Measurements from ENCODE around the gene CEP128. TPM values are rescaled to one million over a fixed set of nuclear protein-coding genes. Genes with fewer than 3 reads are reported as not detected.

The CEP128 gene
- polyA plus RNA-seq, 1 donor (not counting 4 experiments of a cell fraction or from before 2014, with no cell fraction given), result 2.6 TPM

DNA sequence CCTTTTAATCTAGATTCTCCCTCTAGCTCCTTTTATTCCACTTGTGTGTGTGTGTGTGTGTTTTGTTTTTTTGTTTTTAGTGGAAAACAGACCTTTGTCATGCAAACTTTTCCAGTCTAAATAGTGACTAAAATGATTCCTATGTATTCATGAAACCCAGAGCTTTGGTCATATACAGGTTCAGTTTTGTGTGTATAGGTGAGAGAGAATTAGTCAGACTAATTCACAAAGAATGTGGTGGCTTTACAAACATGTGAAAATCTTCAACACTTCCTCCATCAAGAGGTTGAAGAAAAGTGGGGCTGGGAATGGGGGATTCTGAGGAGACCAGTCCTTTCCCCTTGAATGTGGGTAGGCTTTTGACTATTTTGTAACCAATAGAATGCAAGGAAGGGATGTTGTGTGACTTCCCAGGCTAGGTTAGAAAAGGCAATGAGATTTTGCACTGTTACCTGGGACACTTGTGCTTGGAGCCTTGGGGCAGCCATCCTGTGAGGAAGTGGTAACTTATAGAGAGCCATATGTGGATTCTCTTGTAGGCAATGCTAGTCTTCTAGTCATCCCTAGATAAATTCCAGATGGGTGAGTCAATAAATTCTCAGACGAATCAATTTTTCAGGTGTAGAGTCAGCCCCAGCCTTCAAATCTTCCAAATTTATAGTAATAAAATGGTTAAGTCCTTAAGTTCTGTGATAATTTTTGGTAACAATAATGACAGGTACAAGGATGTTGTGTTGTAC, 236.1 kb downstream of the CEP128 start:
- Histone ChIP-seq H3K9ac (ENCODE audit: control insufficient read depth, extremely low read depth, insufficient read depth, low read length) (no peak overlapping the region), H3K9me3 (ENCODE audit: control insufficient read depth, low read depth, low read length) (no peaks in the 10 kb centered on the region), H4K20me1 (ENCODE audit: control insufficient read depth, extremely low read depth, insufficient read depth, low read length) (no peaks in the 10 kb centered on the region), H2AFZ (ENCODE audit: control insufficient read depth, low read length) (peak overlapping the region; percentile 57), H3K9me1 (ENCODE audit: control insufficient read depth, extremely low read depth, insufficient read depth, low read length) (no peaks in the 10 kb centered on the region), H3K4me1 (ENCODE audit: control insufficient read depth, extremely low read depth, insufficient read depth, low read length) (peaks cover 16% of the 10 kb centered on the region), H3K27me3 (ENCODE audit: control insufficient read depth, extremely low read depth, insufficient read depth, low read length) (no peaks in the 10 kb centered on the region), H3K4me2 (ENCODE audit: control insufficient read depth, extremely low read depth, insufficient read depth, low read depth, low read length) (peak overlapping the region; percentile 52), H3K27ac (ENCODE audit: control insufficient read depth, insufficient read depth, low read length) (peak overlapping the region; percentile 55), H3K36me3 (ENCODE audit: control insufficient read depth in 2 of 2, extremely low read depth in 1 of 2, insufficient read depth in 2 of 2, low read length in 2 of 2) (no peaks in the 10 kb centered on the region), H3K4me3 (ENCODE audit: control insufficient read depth in 2 of 3, extremely low read depth in 1 of 3, insufficient read depth in 2 of 3, low read depth in 1 of 3, low read length in 3 of 3) (no peak overlapping the region), H3K79me2 (ENCODE audit: control insufficient read depth, insufficient read depth, low read length) (no peaks in the 10 kb centered on the region)
- DNase-seq (ENCODE audit: low read depth, low spot score), result peak; percentile 59
- dilution Hi-C loops (cut with MboI; ENCODE audit: extremely low pct_ligation_motif_present, low sequenced_read_pairs), result no loop called here
- peak; percentile 79 for FAIRE-seq
- TF ChIP-seq, protein P1, sequence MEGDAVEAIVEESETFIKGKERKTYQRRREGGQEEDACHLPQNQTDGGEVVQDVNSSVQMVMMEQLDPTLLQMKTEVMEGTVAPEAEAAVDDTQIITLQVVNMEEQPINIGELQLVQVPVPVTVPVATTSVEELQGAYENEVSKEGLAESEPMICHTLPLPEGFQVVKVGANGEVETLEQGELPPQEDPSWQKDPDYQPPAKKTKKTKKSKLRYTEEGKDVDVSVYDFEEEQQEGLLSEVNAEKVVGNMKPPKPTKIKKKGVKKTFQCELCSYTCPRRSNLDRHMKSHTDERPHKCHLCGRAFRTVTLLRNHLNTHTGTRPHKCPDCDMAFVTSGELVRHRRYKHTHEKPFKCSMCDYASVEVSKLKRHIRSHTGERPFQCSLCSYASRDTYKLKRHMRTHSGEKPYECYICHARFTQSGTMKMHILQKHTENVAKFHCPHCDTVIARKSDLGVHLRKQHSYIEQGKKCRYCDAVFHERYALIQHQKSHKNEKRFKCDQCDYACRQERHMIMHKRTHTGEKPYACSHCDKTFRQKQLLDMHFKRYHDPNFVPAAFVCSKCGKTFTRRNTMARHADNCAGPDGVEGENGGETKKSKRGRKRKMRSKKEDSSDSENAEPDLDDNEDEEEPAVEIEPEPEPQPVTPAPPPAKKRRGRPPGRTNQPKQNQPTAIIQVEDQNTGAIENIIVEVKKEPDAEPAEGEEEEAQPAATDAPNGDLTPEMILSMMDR (optimal IDR thresholded peaks at IDR 0.05 in 1 of 3, IDR thresholded peaks at IDR 0.05 in 1 of 3, conservative IDR thresholded peaks at IDR 0.05 in 1 of 3; ENCODE audit: extremely low read depth in 1 of 3, insufficient read depth in 2 of 3, low read length in 3 of 3), result no peak
- TF ChIP-seq EZH2 (IDR thresholded peaks at IDR 0.05; ENCODE audit: low read length), result no peak

DNA sequence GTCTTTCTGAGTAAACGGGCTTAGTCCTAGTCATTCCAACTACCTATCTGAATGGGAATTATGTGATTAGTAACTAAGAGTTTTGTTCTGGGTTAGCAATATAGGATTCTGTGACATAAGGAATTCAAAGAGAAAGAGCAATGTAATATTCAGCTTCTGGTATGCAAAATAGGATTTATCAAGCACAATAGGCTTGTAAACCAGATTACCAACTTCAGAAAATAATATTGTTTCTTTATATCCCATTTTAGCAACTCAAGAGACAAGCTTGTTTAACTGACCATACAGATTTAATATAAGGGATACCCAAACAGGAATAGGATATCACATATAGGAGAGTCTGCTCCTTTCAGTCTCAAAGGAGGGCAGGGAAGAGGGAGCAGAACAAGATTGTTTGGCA, 240.9 kb downstream of the CEP128 start:
- DNase-seq (ENCODE audit: low read depth, low spot score) (no peak), FAIRE-seq (no peak)
- H3K4me3 ChIP-seq (ENCODE audit: control insufficient read depth in 2 of 3, extremely low read depth in 1 of 3, insufficient read depth in 2 of 3, low read depth in 1 of 3, low read length in 3 of 3), result no peak overlapping the region
- TF ChIP-seq, protein P1 (optimal IDR thresholded peaks at IDR 0.05 in 1 of 3, IDR thresholded peaks at IDR 0.05 in 1 of 3, conservative IDR thresholded peaks at IDR 0.05 in 1 of 3; ENCODE audit: extremely low read depth in 1 of 3, insufficient read depth in 2 of 3, low read length in 3 of 3), result no peak
- no peak for TF ChIP-seq EZH2 (IDR thresholded peaks at IDR 0.05; ENCODE audit: low read length)
- H4K20me1 ChIP-seq (ENCODE audit: control insufficient read depth, extremely low read depth, insufficient read depth, low read length), result no peaks in the 10 kb centered on the region
- H3K36me3 ChIP-seq (ENCODE audit: control insufficient read depth in 2 of 2, extremely low read depth in 1 of 2, insufficient read depth in 2 of 2, low read length in 2 of 2), result no peaks in the 10 kb centered on the region
- H3K79me2 ChIP-seq (ENCODE audit: control insufficient read depth, insufficient read depth, low read length), result no peaks in the 10 kb centered on the region
- no peaks in the 10 kb centered on the region for H3K9me1 ChIP-seq (ENCODE audit: control insufficient read depth, extremely low read depth, insufficient read depth, low read length)
- H2AFZ ChIP-seq (ENCODE audit: control insufficient read depth, low read length), result no peak overlapping the region
- no peaks in the 10 kb centered on the region for H3K27me3 ChIP-seq (ENCODE audit: control insufficient read depth, extremely low read depth, insufficient read depth, low read length)
- H3K4me1 ChIP-seq (ENCODE audit: control insufficient read depth, extremely low read depth, insufficient read depth, low read length), result peaks cover 11% of the 10 kb centered on the region
- H3K4me2 ChIP-seq (ENCODE audit: control insufficient read depth, extremely low read depth, insufficient read depth, low read depth, low read length), result no peak overlapping the region
- dilution Hi-C loops (cut with MboI; ENCODE audit: extremely low pct_ligation_motif_present, low sequenced_read_pairs), result no loop called here
- H3K9me3 ChIP-seq (ENCODE audit: control insufficient read depth, low read depth, low read length), result no peaks in the 10 kb centered on the region
- H3K27ac ChIP-seq (ENCODE audit: control insufficient read depth, insufficient read depth, low read length), result no peak overlapping the region
- no peak overlapping the region for H3K9ac ChIP-seq (ENCODE audit: control insufficient read depth, extremely low read depth, insufficient read depth, low read length)
